ENCODE results near the gene SMARCB1. TPM values are rescaled to one million over a fixed set of nuclear protein-coding genes. Genes with fewer than 3 reads are reported as not detected.

SMARCB1 gene
- total and polyA plus RNA-seq, 2 experiments from 2014 or later: 147 to 175 TPM

- Histone ChIP-seq H3K4me3 (no peak overlapping the region), H3K27me3 (no peaks in the 10 kb centered on the region), H3K9me3 (ENCODE audit: low read depth) (no peaks in the 10 kb centered on the region), H3K27ac (peak overlapping the region; percentile 80), H3K36me3 (peaks cover 9% of the 10 kb centered on the region), H3K4me1 (ENCODE audit: low read depth) (peaks cover 27% of the 10 kb centered on the region)
- TF ChIP-seq, protein P1, sequence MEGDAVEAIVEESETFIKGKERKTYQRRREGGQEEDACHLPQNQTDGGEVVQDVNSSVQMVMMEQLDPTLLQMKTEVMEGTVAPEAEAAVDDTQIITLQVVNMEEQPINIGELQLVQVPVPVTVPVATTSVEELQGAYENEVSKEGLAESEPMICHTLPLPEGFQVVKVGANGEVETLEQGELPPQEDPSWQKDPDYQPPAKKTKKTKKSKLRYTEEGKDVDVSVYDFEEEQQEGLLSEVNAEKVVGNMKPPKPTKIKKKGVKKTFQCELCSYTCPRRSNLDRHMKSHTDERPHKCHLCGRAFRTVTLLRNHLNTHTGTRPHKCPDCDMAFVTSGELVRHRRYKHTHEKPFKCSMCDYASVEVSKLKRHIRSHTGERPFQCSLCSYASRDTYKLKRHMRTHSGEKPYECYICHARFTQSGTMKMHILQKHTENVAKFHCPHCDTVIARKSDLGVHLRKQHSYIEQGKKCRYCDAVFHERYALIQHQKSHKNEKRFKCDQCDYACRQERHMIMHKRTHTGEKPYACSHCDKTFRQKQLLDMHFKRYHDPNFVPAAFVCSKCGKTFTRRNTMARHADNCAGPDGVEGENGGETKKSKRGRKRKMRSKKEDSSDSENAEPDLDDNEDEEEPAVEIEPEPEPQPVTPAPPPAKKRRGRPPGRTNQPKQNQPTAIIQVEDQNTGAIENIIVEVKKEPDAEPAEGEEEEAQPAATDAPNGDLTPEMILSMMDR (IDR thresholded peaks at IDR 0.05; ENCODE audit: low read depth, low read length): no peak
- no peak for DNase-seq (ENCODE audit: low read depth in 1 of 2, low spot score in 1 of 2)
Observed at GRCh38 chr22:23834793-23835483, 48.2 kb downstream of the SMARCB1 start.

DNA sequence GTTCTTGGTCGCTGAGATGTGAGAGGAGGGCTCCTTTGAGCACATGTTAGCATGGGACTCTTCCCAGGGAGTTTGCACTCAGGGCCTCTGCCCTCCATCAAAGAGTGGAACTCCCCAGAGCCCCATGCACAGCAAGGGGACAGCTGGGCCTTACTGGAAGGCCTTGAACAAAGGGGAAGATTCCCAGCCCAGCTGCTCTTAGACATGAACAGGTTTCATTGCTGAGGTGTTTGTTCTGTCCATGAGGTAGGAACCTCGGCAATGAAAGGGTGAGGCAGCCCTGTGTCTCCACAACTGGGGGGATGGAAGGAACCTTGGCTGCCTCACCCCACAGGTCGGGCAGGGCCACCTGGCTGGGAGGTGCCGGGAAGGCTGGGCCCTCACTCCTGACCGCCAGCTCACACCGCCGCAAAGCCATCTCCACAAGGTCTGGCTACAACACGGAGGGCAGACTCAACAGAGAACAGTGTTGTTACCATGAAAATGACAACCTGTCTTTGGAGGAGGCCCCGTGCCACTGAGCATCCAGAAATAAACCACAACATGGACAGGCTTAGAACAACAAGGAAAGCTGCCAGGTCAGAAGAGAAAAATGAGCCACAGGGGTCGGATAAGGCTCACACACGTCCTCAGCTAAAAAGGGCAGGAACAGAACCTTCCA is 48.8 kb downstream of the SMARCB1 start:
- H3K27me3 ChIP-seq: no peaks in the 10 kb centered on the region
- peaks cover 9% of the 10 kb centered on the region for H3K36me3 ChIP-seq

GRCh38 chr22:23836281-23836680 is 49.5 kb downstream of the SMARCB1 start:
- Histone ChIP-seq H3K4me1 (ENCODE audit: low read depth) (peaks cover 28% of the 10 kb centered on the region), H3K4me3 (no peak overlapping the region), H3K27me3 (no peaks in the 10 kb centered on the region), H3K36me3 (peaks cover 9% of the 10 kb centered on the region), H3K27ac (peak overlapping the region; percentile 80), H3K9me3 (ENCODE audit: low read depth) (no peaks in the 10 kb centered on the region)
- DNase-seq (ENCODE audit: low read depth in 1 of 2, low spot score in 1 of 2): no peak
- TF ChIP-seq, protein P1 (IDR thresholded peaks at IDR 0.05; ENCODE audit: low read depth, low read length): no peak

More for the DNA sequence above, 48.8 kb downstream of the SMARCB1 start:
- Histone ChIP-seq H3K4me3 (no peak overlapping the region), H3K9me3 (ENCODE audit: low read depth) (no peaks in the 10 kb centered on the region), H3K4me1 (ENCODE audit: low read depth) (peaks cover 27% of the 10 kb centered on the region), H3K27ac (peak overlapping the region; percentile 80)
- DNase-seq (ENCODE audit: low read depth in 1 of 2, low spot score in 1 of 2): no peak
- TF ChIP-seq, protein P1 (IDR thresholded peaks at IDR 0.05; ENCODE audit: low read depth, low read length): no peak

DNA sequence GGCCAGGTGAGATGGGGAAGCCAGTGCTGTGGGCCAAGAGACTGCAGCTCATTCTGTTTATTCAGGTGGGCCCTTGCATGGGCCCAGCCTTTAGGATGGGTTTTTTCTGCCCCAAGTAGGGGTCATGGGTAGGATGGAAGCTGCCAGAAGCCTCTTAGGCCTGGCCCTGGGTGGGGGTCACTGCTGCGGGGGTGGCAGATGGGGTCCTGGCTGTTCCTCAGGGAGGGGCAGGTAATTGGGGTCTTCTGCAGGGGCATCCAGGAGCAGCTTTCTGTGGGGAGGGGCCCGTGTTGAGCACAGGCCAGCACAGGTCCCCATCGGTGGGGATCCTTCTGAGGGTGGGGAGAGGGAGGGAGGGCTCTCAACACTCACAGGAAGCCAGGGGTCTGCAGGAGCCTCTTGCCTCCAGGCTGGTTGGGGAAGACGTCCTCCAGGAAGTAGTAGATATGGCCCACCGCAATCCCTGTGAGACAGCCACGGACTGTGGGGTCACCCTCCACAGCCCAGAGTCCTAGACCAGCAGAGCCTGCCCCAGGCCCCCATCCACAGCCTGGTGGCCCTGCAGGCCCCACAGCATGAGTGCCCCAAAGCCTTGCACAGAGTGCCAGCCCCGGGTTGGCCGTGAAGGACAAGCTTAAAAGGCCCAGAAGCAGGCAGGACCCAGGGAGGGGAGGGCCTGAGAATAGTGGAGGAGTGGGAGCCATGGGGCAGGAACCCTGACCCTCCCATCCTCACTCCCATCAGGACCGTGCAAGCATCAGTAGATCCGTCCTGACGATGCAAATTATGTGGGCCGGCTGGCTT is 50.1 kb downstream of the SMARCB1 start:
- Histone ChIP-seq H3K9me3 (ENCODE audit: low read depth) (no peaks in the 10 kb centered on the region), H3K36me3 (peaks cover 9% of the 10 kb centered on the region), H3K4me3 (no peak overlapping the region), H3K4me1 (ENCODE audit: low read depth) (peaks cover 32% of the 10 kb centered on the region), H3K27me3 (no peaks in the 10 kb centered on the region), H3K27ac (peak overlapping the region; percentile 80)
- TF ChIP-seq, protein P1 (IDR thresholded peaks at IDR 0.05; ENCODE audit: low read depth, low read length): no peak
- DNase-seq (ENCODE audit: low read depth in 1 of 2, low spot score in 1 of 2): no peak

- Histone ChIP-seq H3K9me3 (ENCODE audit: low read depth) (no peaks in the 10 kb centered on the region), H3K27me3 (no peaks in the 10 kb centered on the region), H3K4me3 (no peak overlapping the region), H3K36me3 (peaks cover 9% of the 10 kb centered on the region), H3K4me1 (ENCODE audit: low read depth) (peaks cover 31% of the 10 kb centered on the region), H3K27ac (no peak overlapping the region)
- no peak for DNase-seq (ENCODE audit: low read depth in 1 of 2, low spot score in 1 of 2)
- TF ChIP-seq, protein P1 (IDR thresholded peaks at IDR 0.05; ENCODE audit: low read depth, low read length): no peak
Observed at GRCh38 chr22:23837496-23837859, 50.7 kb downstream of the SMARCB1 start.
